ENCODE data around the gene CNP. TPM values are rescaled to one million over a fixed set of nuclear protein-coding genes. Genes with fewer than 3 reads are reported as not detected.

CNP gene
- total and polyA plus RNA-seq, 2 of the 8 experiments (the other 6 are each of a cell fraction or from before 2014, with no cell fraction given): 21.9 to 60.6 TPM

GRCh38 chr17:42025936-42026335 is 59.3 kb downstream of the CNP start:
- H3K9ac ChIP-seq (replicated peaks in 1 of 4; ENCODE audit: extremely low read depth in 1 of 4, low read depth in 3 of 4, low read length in 3 of 4): no peak overlapping the region
- no peak overlapping the region for H2BK12ac ChIP-seq (ENCODE audit: low read depth, low read length)
- no peak overlapping the region for H2AK5ac ChIP-seq (ENCODE audit: low read depth, low read length)
- H3K27me3 ChIP-seq (replicated peaks in 1 of 4; ENCODE audit: control insufficient read depth in 3 of 4, extremely low read depth in 1 of 4, insufficient read depth in 3 of 4, low read length in 3 of 4): no peaks in the 10 kb centered on the region
- TF ChIP-seq KDM1A (IDR thresholded peaks at IDR 0.05; ENCODE audit: borderline replicate concordance, low read length) (no peak), KDM5A (IDR thresholded peaks at IDR 0.05; ENCODE audit: low read length) (no peak)
- TF ChIP-seq, protein P1, sequence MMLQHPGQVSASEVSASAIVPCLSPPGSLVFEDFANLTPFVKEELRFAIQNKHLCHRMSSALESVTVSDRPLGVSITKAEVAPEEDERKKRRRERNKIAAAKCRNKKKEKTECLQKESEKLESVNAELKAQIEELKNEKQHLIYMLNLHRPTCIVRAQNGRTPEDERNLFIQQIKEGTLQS (IDR thresholded peaks at IDR 0.05; ENCODE audit: insufficient read depth, low read depth, low read length): no peak
- peaks cover 13 to 30% (median 15%) of the 10 kb centered on the region in 4 experiments; a peak in 6 of 8 replicates for H3K36me3 ChIP-seq (ENCODE audit: control insufficient read depth in 2 of 4, insufficient read depth in 4 of 4, low read length in 3 of 4)
- H2AFZ ChIP-seq (ENCODE audit: low read length): no peak overlapping the region
- ChIA-PET POLR2A (ENCODE audit: partially characterized antibody) (interaction anchor here (0.7 to 6.0 kb wide), 16 partner anchors 9 to 95 kb away, joined by 3 to 51 read pairs (median 4); partner anchors contain the start of genes DHX58, DNAJC7, HSPB9 and KAT2A), CTCF (ENCODE audit: partially characterized antibody) (interaction anchor here (0.6 to 38.8 kb wide), 20 partner anchors 9 to 287 kb away, joined by 3 to 1084 read pairs (median 7); partner anchors contain the start of genes DHX58, DNAJC7, HSPB9 and KAT2A)
- H3K4me2 ChIP-seq (ENCODE audit: insufficient read depth in 1 of 2, low read depth in 2 of 2, low read length in 2 of 2): no peak overlapping the region
- no peak overlapping the region for H4K8ac ChIP-seq (ENCODE audit: extremely low read depth, insufficient read depth, low read length)
- H4K20me1 ChIP-seq (replicated peaks in 1 of 2; ENCODE audit: control insufficient read depth in 1 of 2, insufficient read depth in 2 of 2, low read length in 2 of 2): no peaks in the 10 kb centered on the region
- DNase-seq (ENCODE audit: low read depth in 1 of 2, low spot score in 2 of 2) (no peak), FAIRE-seq (no peak)
- H2BK120ac ChIP-seq (replicated peaks; ENCODE audit: low read depth, low read length): no peak overlapping the region
- no peaks in the 10 kb centered on the region for H3K9me3 ChIP-seq (ENCODE audit: insufficient read depth in 2 of 2, low read depth in 1 of 2, low read length in 1 of 2)
- no peak overlapping the region for H2BK20ac ChIP-seq (ENCODE audit: low read length)
- H3K4me3 ChIP-seq (ENCODE audit: extremely low read depth in 1 of 4, insufficient read depth in 2 of 4, low read depth in 3 of 4, low read length in 4 of 4): no peak overlapping the region
- no peak overlapping the region for H3K56ac ChIP-seq (replicated peaks; ENCODE audit: insufficient read length, low read depth, low read length)
- 92% methylated on average over 3 of the region's 3 CpGs; no CpG with 5 or more reads in 1 of the 2 experiments for WGBS, 2 experiments (ENCODE audit: extremely low coverage in 1 of 2, insufficient coverage in 1 of 2, insufficient read length in 1 of 2, insufficient replicate concordance in 2 of 2, low coverage in 1 of 2, low lambda C conversion rate in 2 of 2, missing lambda C conversion rate in 1 of 2)
- H4K91ac ChIP-seq (replicated peaks; ENCODE audit: insufficient read length, low read length): no peak overlapping the region
- no peak overlapping the region for H3K4ac ChIP-seq (replicated peaks; ENCODE audit: insufficient read length, low read depth, low read length)
- H3K27ac ChIP-seq (ENCODE audit: low read depth, low read length): no peak overlapping the region
- 0 out of 2 replicates have a peak, but pooled peaks cover 2% of the 10 kb centered on the region for H3K79me1 ChIP-seq (ENCODE audit: low read depth, low read length)
- H3K14ac ChIP-seq (ENCODE audit: insufficient read length): no peak overlapping the region
- H3K18ac ChIP-seq (ENCODE audit: extremely low read depth, low read length): no peak overlapping the region
- peaks cover 2% of the 10 kb centered on the region; the same call in 1 of the 2 replicates for H3K23me2 ChIP-seq (ENCODE audit: low read depth, low read length)
- peaks cover 6 to 7% of the 10 kb centered on the region in 2 experiments; a peak in 3 of 4 replicates for H3K79me2 ChIP-seq (ENCODE audit: control insufficient read depth in 1 of 2, insufficient read depth in 2 of 2, low read length in 2 of 2)
- H3K23ac ChIP-seq (ENCODE audit: insufficient read length): no peak overlapping the region
- H2BK5ac ChIP-seq (ENCODE audit: low read depth, low read length): no peak overlapping the region
- H3K4me1 ChIP-seq (replicated peaks in 1 of 4; ENCODE audit: control insufficient read depth in 3 of 4, insufficient read depth in 4 of 4, low read length in 3 of 4): peaks cover 2 to 15% (median 5%) of the 10 kb centered on the region in 4 experiments
- no peak overlapping the region for H2BK15ac ChIP-seq (ENCODE audit: low read length)
- H4K5ac ChIP-seq (ENCODE audit: insufficient read length, low read depth, low read length): no peak overlapping the region

Data from H1 (cell line).